SU-DHL-6 (cell line): ENCODE data around the gene CDCA3.

Experiments
- CTCF ChIP-seq: fragments of 200-600 bp; sonication (generic); IDR thresholded peaks from one replicate; pipeline ENCODE4 v1.5.1; 2017; ENCODE audit warnings: antibody characterized with exemption, mild to moderate bottlenecking, low read length, moderate library complexity; ENCODE audit not compliant: insufficient read depth, poor library complexity, severe bottlenecking
- EZH2phosphoT487 ChIP-seq: fragments of 200-600 bp; sonication (generic), shearing (Covaris generic); conservative IDR thresholded peaks from 2 replicates; pipeline ENCODE4 v1.6.1; 2018; ENCODE audit warnings: mild to moderate bottlenecking, antibody characterized with exemption, low read length, moderate library complexity, mixed read lengths

- no peak for TF ChIP-seq CTCF
- TF ChIP-seq EZH2phosphoT487, result no peak
These were observed 42.0 kb downstream of the CDCA3 start for GRCh38 chr12:6809056-6809455.
